Measurements from ENCODE around the gene KRTAP9-2. TPM values are rescaled to one million over a fixed set of nuclear protein-coding genes. Genes with fewer than 3 reads are reported as not detected.

Gene KRTAP9-2
- total RNA-seq: not detected

DNA sequence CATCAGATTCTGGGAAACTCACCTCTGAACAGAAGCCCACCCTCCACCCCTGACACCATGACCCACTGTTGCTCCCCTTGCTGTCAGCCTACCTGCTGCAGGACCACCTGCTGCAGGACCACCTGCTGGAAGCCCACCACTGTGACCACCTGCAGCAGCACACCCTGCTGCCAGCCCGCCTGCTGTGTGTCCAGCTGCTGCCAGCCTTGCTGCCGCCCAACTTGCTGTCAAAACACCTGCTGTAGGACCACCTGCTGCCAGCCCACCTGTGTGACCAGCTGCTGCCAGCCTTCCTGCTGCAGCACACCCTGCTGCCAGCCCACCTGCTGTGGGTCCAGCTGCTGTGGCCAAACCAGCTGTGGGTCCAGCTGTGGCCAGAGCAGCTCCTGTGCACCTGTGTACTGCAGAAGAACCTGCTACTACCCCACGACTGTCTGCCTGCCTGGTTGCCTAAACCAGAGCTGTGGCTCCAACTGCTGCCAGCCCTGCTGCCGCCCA lies at the start of gene KRTAP9-2:
KRTAP9-2 (plus strand) TSS at position 51 of the 498 bp plus-strand sequence; CDS start at position 58, 7 bp downstream.

DNA sequence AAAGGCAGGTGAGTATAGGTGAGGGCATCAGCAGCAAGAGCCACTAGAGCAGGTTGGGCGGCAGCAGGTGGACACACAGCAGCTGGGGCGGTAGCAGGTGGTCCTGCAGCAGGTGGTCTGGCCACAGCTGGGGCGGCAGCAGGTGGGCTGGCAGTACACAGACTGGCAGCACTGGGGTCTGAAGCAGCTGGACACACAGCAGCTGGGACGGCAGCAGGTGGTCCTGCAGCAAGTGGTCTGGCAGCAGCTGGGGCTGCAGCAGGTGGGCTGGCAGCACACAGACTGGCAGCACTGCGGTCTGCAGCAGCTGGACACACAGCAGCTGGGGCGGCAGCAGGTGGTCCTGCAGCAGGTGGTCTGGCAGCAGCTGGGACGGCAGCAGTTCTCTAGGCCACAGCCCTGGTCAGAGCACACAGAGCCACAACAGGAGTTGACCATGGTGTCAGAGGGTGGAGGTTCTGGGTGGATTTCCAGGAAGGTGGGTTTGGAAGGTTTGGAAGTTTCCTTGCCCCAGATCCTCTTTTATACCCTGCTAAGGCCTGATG lies 48.6 kb upstream of the KRTAP9-2 start, which contains the start of gene KRTAP4-2:
KRTAP4-2 (minus strand) TSS at position 495 of the 545 bp plus-strand sequence; CDS start at position 438, 57 bp downstream.

GRCh38 chr17:41184480-41184961 lies 41.9 kb upstream of the KRTAP9-2 start, which contains the start of gene KRTAP4-1:
Gene KRTAP4-1 (minus strand): TSS chr17:41184911. CDS start chr17:41184854, 57 bp downstream.

DNA sequence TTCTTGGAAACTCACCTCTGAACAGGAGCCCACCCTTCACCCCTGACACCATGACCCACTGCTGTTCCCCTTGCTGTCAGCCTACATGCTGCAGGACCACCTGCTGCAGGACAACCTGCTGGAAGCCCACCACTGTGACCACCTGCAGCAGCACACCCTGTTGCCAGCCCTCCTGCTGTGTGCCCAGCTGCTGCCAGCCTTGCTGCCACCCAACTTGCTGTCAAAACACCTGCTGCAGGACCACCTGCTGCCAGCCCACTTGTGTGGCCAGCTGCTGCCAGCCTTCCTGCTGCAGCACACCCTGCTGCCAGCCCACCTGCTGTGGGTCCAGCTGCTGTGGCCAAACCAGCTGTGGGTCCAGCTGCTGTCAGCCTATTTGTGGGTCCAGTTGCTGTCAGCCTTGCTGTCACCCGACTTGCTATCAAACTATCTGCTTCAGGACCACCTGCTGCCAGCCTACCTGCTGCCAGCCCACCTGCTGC lies 36.6 kb upstream of the KRTAP9-2 start, which contains the start of gene KRTAP9-1:
KRTAP9-1 (plus strand) TSS at position 51 of the 482 bp plus-strand sequence; CDS start at position 51, 0 bp downstream.

GRCh38 chr17:41232399-41233105 lies 6.1 kb downstream of the KRTAP9-2 start, which contains the start of gene KRTAP9-3:
Gene KRTAP9-3 (plus strand): TSS chr17:41232449. CDS start chr17:41232502, 53 bp downstream.

GRCh38 chr17:41237949-41238437 lies 11.5 kb downstream of the KRTAP9-2 start, which contains the start of gene KRTAP9-8:
Gene KRTAP9-8 (plus strand): TSS chr17:41237999. CDS start chr17:41238052, 53 bp downstream.

GRCh38 chr17:41249637-41250240 lies 23.3 kb downstream of the KRTAP9-2 start, which contains the start of gene KRTAP9-4:
Gene KRTAP9-4 (plus strand): TSS chr17:41249687. CDS start chr17:41249721, 34 bp downstream.

DNA sequence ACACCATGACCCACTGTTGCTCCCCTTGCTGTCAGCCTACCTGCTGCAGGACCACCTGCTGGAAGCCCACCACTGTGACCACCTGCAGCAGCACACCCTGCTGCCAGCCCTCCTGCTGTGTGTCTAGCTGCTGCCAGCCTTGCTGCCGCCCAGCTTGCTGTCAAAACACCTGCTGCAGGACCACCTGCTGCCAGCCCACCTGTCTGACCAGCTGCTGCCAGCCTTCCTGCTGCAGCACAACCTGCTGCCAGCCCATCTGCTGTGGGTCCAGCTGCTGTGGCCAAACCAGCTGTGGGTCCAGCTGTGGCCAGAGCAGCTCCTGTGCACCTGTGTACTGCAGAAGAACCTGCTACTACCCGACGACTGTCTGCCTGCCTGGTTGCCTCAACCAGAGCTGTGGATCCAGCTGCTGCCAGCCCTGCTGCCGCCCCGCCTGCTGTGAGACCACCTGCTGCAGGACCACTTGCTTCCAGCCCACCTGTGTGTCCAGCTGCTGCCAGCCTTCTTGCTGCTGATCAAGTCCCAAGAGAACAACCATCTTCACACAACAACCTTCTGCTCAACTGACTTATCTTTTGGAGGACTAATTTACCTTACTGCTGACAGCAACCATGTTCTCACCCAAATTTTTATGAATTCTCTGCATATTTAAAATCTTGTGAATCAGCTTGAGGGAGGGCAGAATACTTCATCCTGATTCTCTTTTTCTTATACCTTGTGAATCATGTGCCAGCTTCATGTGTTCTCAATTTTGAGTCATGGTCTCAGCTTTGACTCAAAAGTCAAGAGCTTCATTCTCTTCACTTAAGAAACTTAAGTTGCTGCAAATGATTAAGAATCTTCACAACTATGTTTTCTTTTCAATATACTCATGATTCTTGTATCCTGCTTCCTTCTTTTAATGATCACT lies 29.2 kb downstream of the KRTAP9-2 start, which contains the start of gene KRTAP9-9:
KRTAP9-9 (plus strand) TSS at position 4 of the 910 bp plus-strand sequence.

DNA sequence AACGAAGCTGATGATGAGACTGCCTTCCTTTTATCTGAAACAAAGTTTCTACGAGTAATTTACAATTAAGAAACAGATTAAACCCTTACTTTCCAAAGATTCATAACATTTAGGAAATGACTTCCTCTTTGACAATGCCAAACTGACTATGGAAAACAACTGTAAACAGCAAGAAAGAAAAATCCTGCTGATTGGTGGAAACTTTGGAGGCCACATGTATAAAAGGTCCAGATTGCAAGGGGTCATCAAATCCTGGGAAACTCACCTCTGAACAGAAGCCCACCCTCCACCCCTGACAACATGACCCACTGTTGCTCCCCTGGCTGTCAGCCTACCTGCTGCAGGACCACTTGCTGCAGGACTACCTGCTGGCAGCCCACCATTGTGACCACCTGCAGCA lies 38.6 kb downstream of the KRTAP9-2 start, which contains the start of gene KRTAP9-6:
KRTAP9-6 (plus strand) TSS at position 301 of the 400 bp plus-strand sequence; CDS start at position 301, 0 bp downstream.

GRCh38 chr17:41275648-41276190 lies 49.3 kb downstream of the KRTAP9-2 start, which contains the start of gene KRTAP9-7:
Gene KRTAP9-7 (plus strand): TSS chr17:41275698. CDS start chr17:41275698, 0 bp downstream.

Small RNA genes lying within 50 kb of the gene (small RNA-seq; reads per million reads assigned to genes)
- gene KRTAP4-17P: 0 reads per million in 2 donors

Other genes starting within 250 kb of the KRTAP9-2 start
- gene KRT40, start 242.3 kb upstream of the KRTAP9-2 start, total RNA-seq: not detected
- not detected for gene KRTAP3-3, start 232.5 kb upstream of the KRTAP9-2 start, total RNA-seq
- not detected for gene KRTAP3-2, start 226.7 kb upstream of the KRTAP9-2 start, total RNA-seq
- not detected for gene KRTAP3-1, start 217.5 kb upstream of the KRTAP9-2 start, total RNA-seq
- not detected for gene KRTAP1-5, start 199.4 kb upstream of the KRTAP9-2 start, total RNA-seq
- not detected for gene KRTAP1-4, start 196.5 kb upstream of the KRTAP9-2 start, total RNA-seq
- gene KRTAP1-3, start 191.8 kb upstream of the KRTAP9-2 start, total RNA-seq: not detected
- not detected for gene KRTAP1-1, start 185.2 kb upstream of the KRTAP9-2 start, total RNA-seq
- not detected for gene KRTAP2-1, start 179.3 kb upstream of the KRTAP9-2 start, total RNA-seq
- gene KRTAP2-2, start 171.4 kb upstream of the KRTAP9-2 start, total RNA-seq: not detected
- gene KRTAP2-3, start 166.5 kb upstream of the KRTAP9-2 start, total RNA-seq: not detected
- gene KRTAP2-4, start 160.8 kb upstream of the KRTAP9-2 start, total RNA-seq: not detected
- gene KRTAP4-7, start 142.5 kb upstream of the KRTAP9-2 start, total RNA-seq: not detected
- not detected for gene KRTAP4-8, start 128.5 kb upstream of the KRTAP9-2 start, total RNA-seq
- not detected for gene KRTAP4-16, start 124.4 kb upstream of the KRTAP9-2 start, total RNA-seq
- gene KRTAP4-9, start 121.3 kb upstream of the KRTAP9-2 start, total RNA-seq: not detected
- not detected for gene KRTAP4-11, start 108.3 kb upstream of the KRTAP9-2 start, total RNA-seq
- not detected for gene KRTAP4-12, start 102.5 kb upstream of the KRTAP9-2 start, total RNA-seq
- gene KRTAP4-6, start 86.1 kb upstream of the KRTAP9-2 start, total RNA-seq: not detected
- gene KRTAP4-5, start 76.8 kb upstream of the KRTAP9-2 start, total RNA-seq: not detected
- not detected for gene KRTAP4-4, start 65.9 kb upstream of the KRTAP9-2 start, total RNA-seq
- not detected for gene KRTAP4-3, start 58.4 kb upstream of the KRTAP9-2 start, total RNA-seq
- not detected for gene KRTAP4-2, start 48.4 kb upstream of the KRTAP9-2 start, total RNA-seq
- gene KRTAP4-1, start 41.7 kb upstream of the KRTAP9-2 start, total RNA-seq: not detected
- not detected for gene KRTAP9-1, start 36.8 kb upstream of the KRTAP9-2 start, total RNA-seq
- not detected for gene KRTAP9-3, start 5.8 kb downstream of the KRTAP9-2 start, total RNA-seq
- gene KRTAP9-8, start 11.4 kb downstream of the KRTAP9-2 start, total RNA-seq: not detected
- gene KRTAP9-4, start 23.0 kb downstream of the KRTAP9-2 start, total RNA-seq: not detected
- not detected for gene KRTAP9-9, start 28.7 kb downstream of the KRTAP9-2 start, total RNA-seq
- gene KRTAP9-6, start 38.7 kb downstream of the KRTAP9-2 start, total RNA-seq: not detected
- gene KRTAP9-7, start 49.0 kb downstream of the KRTAP9-2 start, total RNA-seq: not detected
- gene KRTAP29-1, start 76.2 kb downstream of the KRTAP9-2 start, total RNA-seq: not detected
- not detected for gene KRTAP16-1, start 82.7 kb downstream of the KRTAP9-2 start, total RNA-seq
- gene KRTAP17-1, start 89.1 kb downstream of the KRTAP9-2 start, total RNA-seq: not detected
- not detected for gene KRT33A, start 124.2 kb downstream of the KRTAP9-2 start, total RNA-seq
- not detected for gene KRT33B, start 143.2 kb downstream of the KRTAP9-2 start, total RNA-seq
- not detected for gene KRT34, start 155.7 kb downstream of the KRTAP9-2 start, total RNA-seq
- not detected for gene KRT31, start 171.0 kb downstream of the KRTAP9-2 start, total RNA-seq
- not detected for gene KRT37, start 197.9 kb downstream of the KRTAP9-2 start, total RNA-seq
- not detected for gene KRT38, start 214.3 kb downstream of the KRTAP9-2 start, total RNA-seq
- gene KRT32, start 240.7 kb downstream of the KRTAP9-2 start, total RNA-seq: not detected